ENCODE measurements around the gene ZNF280B.

Gene ZNF280B

GRCh38 chr22:22553735-22554586, 45.4 kb upstream of the ZNF280B start:
- DNase-seq (ENCODE audit: low read depth), result no peak
- no peak for TF ChIP-seq CTCF (conservative IDR thresholded peaks at IDR 0.05; ENCODE audit: low read depth, low read length)
- no peak overlapping the region for H3K4me3 ChIP-seq (ENCODE audit: low read length)

GRCh38 chr22:22553141-22553540, 44.6 kb upstream of the ZNF280B start:
- no peak overlapping the region for H3K4me3 ChIP-seq (ENCODE audit: low read length)
- no peak for DNase-seq (ENCODE audit: low read depth)
- no peak for TF ChIP-seq CTCF (conservative IDR thresholded peaks at IDR 0.05; ENCODE audit: low read depth, low read length)

- H3K4me3 ChIP-seq (ENCODE audit: low read length), result no peak overlapping the region
- TF ChIP-seq CTCF (conservative IDR thresholded peaks at IDR 0.05; ENCODE audit: low read depth, low read length), result peak; percentile 15
- DNase-seq (ENCODE audit: low read depth), result no peak
Observed at GRCh38 chr22:22552630-22553029, 44.1 kb upstream of the ZNF280B start.

- DNase-seq (ENCODE audit: low read depth), result no peak
- TF ChIP-seq CTCF (conservative IDR thresholded peaks at IDR 0.05; ENCODE audit: low read depth, low read length), result no peak
- H3K4me3 ChIP-seq (ENCODE audit: low read length), result no peak overlapping the region
Observed at GRCh38 chr22:22550789-22551434, 42.4 kb upstream of the ZNF280B start.

DNA sequence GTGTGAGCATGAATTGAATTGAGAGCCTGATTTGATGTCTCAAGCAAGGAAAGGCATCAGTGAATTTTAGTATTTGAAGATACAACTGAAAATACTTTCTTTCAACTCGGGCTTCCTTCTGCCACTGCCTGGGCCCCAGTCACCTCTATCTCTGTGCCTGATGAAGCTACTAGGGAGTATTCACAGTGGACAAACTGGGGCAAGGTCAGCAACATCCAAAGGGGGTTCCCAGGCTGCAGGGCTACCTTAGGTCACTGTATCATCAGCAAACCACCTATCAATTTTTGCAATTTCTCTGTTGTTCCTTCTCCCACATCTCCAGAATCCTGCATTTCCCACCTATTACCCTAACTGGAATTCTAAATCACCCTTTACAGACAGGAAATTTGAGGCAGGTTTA, 40.4 kb upstream of the ZNF280B start:
- H3K4me3 ChIP-seq (ENCODE audit: low read length), result no peak overlapping the region
- DNase-seq (ENCODE audit: low read depth), result no peak
- TF ChIP-seq CTCF (conservative IDR thresholded peaks at IDR 0.05; ENCODE audit: low read depth, low read length), result no peak

DNA sequence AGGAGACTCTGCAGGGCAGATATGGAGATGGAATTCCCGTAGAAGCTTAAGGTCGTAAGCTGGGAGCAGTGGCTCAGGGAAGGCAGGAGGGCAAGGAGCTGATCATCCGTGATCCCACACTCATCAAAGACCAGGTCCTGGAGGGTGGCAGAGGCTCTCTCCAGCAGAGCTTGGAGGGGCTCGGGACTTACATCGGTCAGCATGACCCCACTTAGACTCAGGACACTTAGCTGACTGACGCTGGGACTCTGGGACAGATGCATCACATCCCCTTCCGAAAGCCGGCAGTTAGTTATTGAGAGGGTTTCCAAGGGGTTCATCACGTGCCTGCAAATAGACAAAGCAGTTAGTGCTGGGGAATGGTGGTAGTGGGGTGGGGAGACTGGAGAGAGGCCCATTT, 39.8 kb upstream of the ZNF280B start:
- TF ChIP-seq CTCF (conservative IDR thresholded peaks at IDR 0.05; ENCODE audit: low read depth, low read length), result no peak
- DNase-seq (ENCODE audit: low read depth), result no peak
- no peak overlapping the region for H3K4me3 ChIP-seq (ENCODE audit: low read length)
